Breast epithelium (tissue), 3 donors: ENCODE measurements around the gene SIT1.
A peak's percentile ranks its signal among the peaks of the same experiment; 100 is the strongest.

Experiments used
- POLR2A ChIP-seq: fragments of 450-650 bp; IDR thresholded peaks from one replicate; pipeline ENCODE4 v1.6.1; 2016; ENCODE audit warnings: antibody characterized with exemption, mild to moderate bottlenecking, moderate library complexity
- TF ChIP-seq, protein P1 (sequence below), 3 donors: fragments of 450-650 bp; IDR thresholded peaks; one replicate each; pipeline ENCODE4 v1.5.1; 2016 to 2017; ENCODE audit warnings: antibody characterized with exemption in 3 of 3, mild to moderate bottlenecking in 3 of 3, moderate library complexity in 3 of 3

DNA sequence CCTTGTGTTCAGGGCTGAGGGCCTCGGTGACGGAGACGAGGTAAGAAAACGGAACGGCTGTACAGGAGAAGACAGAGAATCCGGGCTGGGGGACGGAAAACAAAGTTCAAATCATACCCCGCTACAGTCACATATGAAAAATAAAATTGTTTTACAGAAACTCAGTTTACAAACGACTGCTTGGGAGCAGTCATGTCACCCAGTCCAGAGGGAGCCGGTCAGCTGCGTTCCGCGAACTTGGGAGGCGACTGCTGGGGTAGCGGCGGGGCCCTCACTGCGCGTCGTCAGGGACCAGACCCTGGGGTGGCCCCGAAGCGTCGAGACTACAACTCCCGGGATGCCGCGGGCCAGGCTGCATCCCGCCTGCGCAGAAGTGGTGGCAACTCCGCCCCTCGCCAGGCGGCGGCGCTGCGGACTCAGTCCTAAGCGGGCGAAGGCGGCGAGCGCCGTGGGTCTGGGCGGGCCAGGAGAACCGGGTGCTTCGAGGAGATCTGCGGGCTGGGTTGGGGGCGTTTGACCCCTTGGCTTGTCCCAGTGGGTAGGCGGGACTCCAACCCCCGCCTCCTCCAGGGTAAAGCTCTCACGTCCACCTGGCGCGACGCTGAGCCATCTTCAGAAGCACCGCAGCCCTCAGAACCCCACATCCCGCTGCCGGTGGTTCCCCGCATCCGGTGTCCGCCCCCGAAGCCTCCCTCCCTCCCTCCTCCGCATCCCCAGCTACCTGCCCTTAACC, 4.0 kb downstream of the SIT1 start:
- TF ChIP-seq POLR2A, result peak; percentile 63
- TF ChIP-seq, protein P1, sequence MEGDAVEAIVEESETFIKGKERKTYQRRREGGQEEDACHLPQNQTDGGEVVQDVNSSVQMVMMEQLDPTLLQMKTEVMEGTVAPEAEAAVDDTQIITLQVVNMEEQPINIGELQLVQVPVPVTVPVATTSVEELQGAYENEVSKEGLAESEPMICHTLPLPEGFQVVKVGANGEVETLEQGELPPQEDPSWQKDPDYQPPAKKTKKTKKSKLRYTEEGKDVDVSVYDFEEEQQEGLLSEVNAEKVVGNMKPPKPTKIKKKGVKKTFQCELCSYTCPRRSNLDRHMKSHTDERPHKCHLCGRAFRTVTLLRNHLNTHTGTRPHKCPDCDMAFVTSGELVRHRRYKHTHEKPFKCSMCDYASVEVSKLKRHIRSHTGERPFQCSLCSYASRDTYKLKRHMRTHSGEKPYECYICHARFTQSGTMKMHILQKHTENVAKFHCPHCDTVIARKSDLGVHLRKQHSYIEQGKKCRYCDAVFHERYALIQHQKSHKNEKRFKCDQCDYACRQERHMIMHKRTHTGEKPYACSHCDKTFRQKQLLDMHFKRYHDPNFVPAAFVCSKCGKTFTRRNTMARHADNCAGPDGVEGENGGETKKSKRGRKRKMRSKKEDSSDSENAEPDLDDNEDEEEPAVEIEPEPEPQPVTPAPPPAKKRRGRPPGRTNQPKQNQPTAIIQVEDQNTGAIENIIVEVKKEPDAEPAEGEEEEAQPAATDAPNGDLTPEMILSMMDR (IDR thresholded peaks at IDR 0.05), result peak; percentile 88 to 95 (median 95)
